PC-3 (cell line): ENCODE data around the gene SYS1. TPM values are rescaled to one million over a fixed set of nuclear protein-coding genes. Genes with fewer than 3 reads are reported as not detected.

Experiments
- ATAC-seq: fragments of 200-7000 bp; cut with Tn5 transposase; 2 replicates; pipeline ENCODE4 v1.9.1; 2020; ENCODE audit warnings: mild to moderate bottlenecking, moderate library complexity
- BruUV-seq: library from RNA; stranded (reverse); fragments of 400-500 nt; replicated peaks from 2 replicates; lab custom pipeline; 2021; lab: Mats Ljungman, UMichigan
- CTCF ChIA-PET: fragments of 300-600 bp; sonication (Branson Sonifier 250); formaldehyde crosslinking; loops from one replicate; lab custom pipeline; 2022; ENCODE audit warnings: antibody characterized with exemption; lab: Charles Lee
- POLR2A ChIA-PET: fragments of 300-600 bp; sonication (Branson Sonifier 250); formaldehyde crosslinking; loops from one replicate; lab custom pipeline; 2022; ENCODE audit warnings: antibody characterized with exemption; ENCODE audit not compliant: unreplicated experiment; lab: Charles Lee
- DNase-seq: peaks from one replicate; pipeline ENCODE4 v3.0.0-alpha.2; 2015
- H2AFZ ChIP-seq: fragments of 300-600 bp; sonication (generic); 2 replicates; pipeline ENCODE4 v1.6.0; 2016; ENCODE audit warnings: antibody characterized with exemption, low read length
- H3F3A ChIP-seq: fragments of 300-600 bp; sonication (generic); one replicate; pipeline ENCODE4 v1.6.0; 2017; ENCODE audit warnings: antibody characterized with exemption, low read length, control low read depth, mild to moderate bottlenecking; ENCODE audit not compliant: unreplicated experiment
- H3K27ac ChIP-seq: fragments of 300-600 bp; sonication (generic); 2 replicates; pipeline ENCODE4 v1.5.1; 2016; ENCODE audit warnings: mild to moderate bottlenecking, low read length
- H3K27me3 ChIP-seq: fragments of 300-600 bp; sonication (generic); 2 replicates; pipeline ENCODE4 v1.6.1; 2016; ENCODE audit warnings: low read length, mixed read lengths
- H3K36me3 ChIP-seq: fragments of 300-600 bp; sonication (generic); 2 replicates; pipeline ENCODE4 v1.6.1; 2016; ENCODE audit warnings: low read depth, mixed run types, low read length, mixed read lengths
- H3K4me1 ChIP-seq: fragments of 300-600 bp; sonication (generic); 2 replicates; pipeline ENCODE4 v1.5.1; 2016; ENCODE audit warnings: low read length; ENCODE audit not compliant: insufficient read depth
- H3K4me2 ChIP-seq: fragments of 300-600 bp; sonication (generic); 2 replicates; pipeline ENCODE4 v1.6.0; 2016; ENCODE audit warnings: low read length
- H3K4me3 ChIP-seq: fragments of 300-600 bp; sonication (generic); 2 replicates; pipeline ENCODE4 v1.5.1; 2016; ENCODE audit warnings: mild to moderate bottlenecking, low read length, mixed read lengths
- H3K79me2 ChIP-seq: fragments of 300-600 bp; sonication (generic); 2 replicates; pipeline ENCODE4 v1.6.1; 2017; ENCODE audit warnings: low read length, mixed read lengths
- H3K9ac ChIP-seq: fragments of 300-600 bp; sonication (generic); 2 replicates; pipeline ENCODE4 v1.6.0; 2016; ENCODE audit warnings: mild to moderate bottlenecking, low read length
- H3K9me2 ChIP-seq: fragments of 300-600 bp; sonication (generic); replicated peaks from 2 replicates; pipeline ENCODE4 v1.6.1; 2016; ENCODE audit warnings: mixed run types, low read length, mixed read lengths
- H3K9me3 ChIP-seq: fragments of 300-600 bp; sonication (generic); 2 replicates; pipeline ENCODE4 v1.6.1; 2016; ENCODE audit warnings: low read length, mixed read lengths
- H4K20me1 ChIP-seq: fragments of 300-600 bp; sonication (generic); 2 replicates; pipeline ENCODE4 v1.6.1; 2016; ENCODE audit warnings: low read length, mixed read lengths
- CTCF ChIP-seq: fragments of 300-600 bp; sonication (generic); conservative IDR thresholded peaks from 2 replicates; pipeline ENCODE4 v1.5.1; 2017; ENCODE audit warnings: antibody characterized with exemption, low read depth, mild to moderate bottlenecking, low read length
- EZH2 ChIP-seq: fragments of 300-600 bp; sonication (generic); IDR thresholded peaks from one replicate; pipeline ENCODE4 v1.6.1; 2017; ENCODE audit warnings: antibody characterized with exemption, mild to moderate bottlenecking, low read length; ENCODE audit not compliant: unreplicated experiment
- EZH2phosphoT487 ChIP-seq: fragments of 300-600 bp; sonication (generic); IDR thresholded peaks from 2 replicates; pipeline ENCODE4 v1.6.1; 2018; ENCODE audit warnings: mild to moderate bottlenecking, antibody characterized with exemption, low read length, borderline replicate concordance
- intact Hi-C: fragments of 100-400 bp; cut with micrococcal nuclease; formaldehyde crosslinking; loops from 2 replicates; pipeline ENCODE4 v1.9.0; 2023
- total RNA-seq: library from RNA; depleted of rRNA; stranded (reverse); fragments of >200 nt; gene quantifications from 2 replicates; pipeline ENCODE4 v1.2.3, GENCODE V29; 2014

The SYS1 gene
- total RNA-seq, 1 experiment from 2014 or later = 45.2 TPM

GRCh38 chr20:45339799-45340198, 23.2 kb upstream of the SYS1 start:
- CTCF ChIA-PET = no interaction called here
- peaks cover 20% of the 10 kb centered on the region; the same call in 1 of the 2 replicates for H4K20me1 ChIP-seq
- POLR2A ChIA-PET = no interaction called here
- BruUV-seq = no TSS peak
- H3K79me2 ChIP-seq = peaks cover 94% of the 10 kb centered on the region
- peaks cover 40% of the 10 kb centered on the region for H3K36me3 ChIP-seq
- H3K27me3 ChIP-seq = no peaks in the 10 kb centered on the region
- H3K27ac ChIP-seq = no peak overlapping the region
- no peak overlapping the region for H3K9ac ChIP-seq
- no peaks in the 10 kb centered on the region for H3K9me2 ChIP-seq
- TF ChIP-seq EZH2 = no peak
- TF ChIP-seq CTCF = no peak
- TF ChIP-seq EZH2phosphoT487 = no peak
- intact Hi-C loops = loop anchor here (10.0 kb wide), 1 partner anchor 435 kb away; no protein-coding TSS in a partner anchor
- no peaks in the 10 kb centered on the region for H3K9me3 ChIP-seq
- H2AFZ ChIP-seq = no peak overlapping the region
- peaks cover 91% of the 10 kb centered on the region for H3K4me1 ChIP-seq
- no peak for DNase-seq
- ATAC-seq = no peak
- peaks cover 14% of the 10 kb centered on the region for H3F3A ChIP-seq
- H3K4me2 ChIP-seq = no peak overlapping the region
- H3K4me3 ChIP-seq = no peak overlapping the region

GRCh38 chr20:45340236-45340847, 22.6 kb upstream of the SYS1 start:
- Histone ChIP-seq H3K4me2 (no peak overlapping the region), H3K9me3 (no peaks in the 10 kb centered on the region), H3K9ac (no peak overlapping the region), H3F3A (peaks cover 14% of the 10 kb centered on the region), H4K20me1 (peaks cover 20% of the 10 kb centered on the region; the same call in 1 of the 2 replicates), H2AFZ (no peak overlapping the region), H3K36me3 (peaks cover 34% of the 10 kb centered on the region), H3K27me3 (no peaks in the 10 kb centered on the region), H3K4me3 (no peak overlapping the region), H3K4me1 (peaks cover 96% of the 10 kb centered on the region), H3K79me2 (peaks cover 94% of the 10 kb centered on the region), H3K9me2 (no peaks in the 10 kb centered on the region), H3K27ac (no peak overlapping the region)
- POLR2A ChIA-PET = no interaction called here
- BruUV-seq = no TSS peak
- intact Hi-C loops = loop anchor here (10.0 kb wide), 1 partner anchor 434 kb away; no protein-coding TSS in a partner anchor
- DNase-seq (no peak), ATAC-seq (no peak)
- CTCF ChIA-PET = no interaction called here
- TF ChIP-seq EZH2phosphoT487 (no peak), CTCF (no peak), EZH2 (no peak)

- Histone ChIP-seq H3K27ac (no peak overlapping the region), H4K20me1 (peaks cover 22% of the 10 kb centered on the region; the same call in 1 of the 2 replicates), H3F3A (peaks cover 15% of the 10 kb centered on the region), H3K79me2 (peaks cover 94% of the 10 kb centered on the region), H3K4me1 (peaks cover 96% of the 10 kb centered on the region), H3K9ac (no peak overlapping the region), H3K4me3 (no peak overlapping the region), H3K9me2 (no peaks in the 10 kb centered on the region), H2AFZ (no peak overlapping the region), H3K9me3 (no peaks in the 10 kb centered on the region), H3K27me3 (no peaks in the 10 kb centered on the region), H3K4me2 (no peak overlapping the region; the same call in 1 of the 2 replicates), H3K36me3 (peaks cover 28% of the 10 kb centered on the region)
- no peak for DNase-seq
- CTCF ChIA-PET = no interaction called here
- intact Hi-C loops = loop anchor here (10.0 kb wide), 1 partner anchor 434 kb away; no protein-coding TSS in a partner anchor
- TF ChIP-seq EZH2 (no peak), EZH2phosphoT487 (no peak), CTCF (no peak)
- ATAC-seq = no peak
- POLR2A ChIA-PET = no interaction called here
- no TSS peak for BruUV-seq
Observed at GRCh38 chr20:45340951-45341350, 22.0 kb upstream of the SYS1 start.
